GM18868 (cell line): Measurements from ENCODE around the gene AQP2.

Source experiments
- ATAC-seq: cut with Tn5 transposase; IDR thresholded peaks from one replicate; pipeline ENCODE4 v1.9.1; 2021; ENCODE audit warnings: mild to moderate bottlenecking, moderate library complexity; ENCODE audit not compliant: unreplicated experiment

The AQP2 gene, protein sequence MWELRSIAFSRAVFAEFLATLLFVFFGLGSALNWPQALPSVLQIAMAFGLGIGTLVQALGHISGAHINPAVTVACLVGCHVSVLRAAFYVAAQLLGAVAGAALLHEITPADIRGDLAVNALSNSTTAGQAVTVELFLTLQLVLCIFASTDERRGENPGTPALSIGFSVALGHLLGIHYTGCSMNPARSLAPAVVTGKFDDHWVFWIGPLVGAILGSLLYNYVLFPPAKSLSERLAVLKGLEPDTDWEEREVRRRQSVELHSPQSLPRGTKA

DNA sequence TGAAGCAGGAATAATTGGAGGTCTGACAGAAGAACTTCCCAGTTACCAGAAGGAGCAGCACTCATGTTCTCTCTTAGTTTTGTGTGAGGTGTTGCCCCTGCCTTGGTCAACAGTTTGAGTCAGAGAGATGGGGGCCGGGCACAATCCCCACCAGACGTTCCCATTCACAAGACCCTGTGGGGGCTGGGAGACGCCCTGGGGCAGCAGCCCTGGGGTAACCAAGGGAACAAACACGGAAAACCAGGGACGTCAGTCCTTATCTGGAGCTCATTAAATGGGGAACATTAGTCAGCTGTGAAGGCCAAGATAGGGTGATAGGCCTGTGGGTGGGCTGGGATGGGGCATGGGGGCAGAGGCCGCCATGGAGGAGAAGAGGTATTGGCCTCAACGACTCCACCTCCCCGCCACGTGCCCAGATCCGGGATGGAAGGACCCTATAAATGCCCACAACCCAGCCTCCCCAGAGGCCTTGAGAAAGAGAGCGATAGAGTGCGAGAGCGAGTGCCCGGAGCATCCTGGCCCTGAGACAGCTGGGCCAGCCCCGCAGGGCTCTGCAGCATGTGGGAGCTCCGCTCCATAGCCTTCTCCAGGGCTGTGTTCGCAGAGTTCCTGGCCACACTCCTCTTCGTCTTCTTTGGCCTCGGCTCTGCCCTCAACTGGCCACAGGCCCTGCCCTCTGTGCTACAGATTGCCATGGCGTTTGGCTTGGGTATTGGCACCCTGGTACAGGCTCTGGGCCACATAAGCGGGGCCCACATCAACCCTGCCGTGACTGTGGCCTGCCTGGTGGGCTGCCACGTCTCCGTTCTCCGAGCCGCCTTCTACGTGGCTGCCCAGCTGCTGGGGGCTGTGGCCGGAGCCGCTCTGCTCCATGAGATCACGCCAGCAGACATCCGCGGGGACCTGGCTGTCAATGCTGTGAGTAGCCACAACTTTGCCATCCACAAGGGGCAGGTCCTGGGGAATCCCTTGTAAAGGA, at the start of gene AQP2:
TSS of gene AQP2 (plus strand) at position 465 of the 979 bp plus-strand sequence. CDS start at position 559, 94 bp downstream.
- no peak for ATAC-seq

DNA sequence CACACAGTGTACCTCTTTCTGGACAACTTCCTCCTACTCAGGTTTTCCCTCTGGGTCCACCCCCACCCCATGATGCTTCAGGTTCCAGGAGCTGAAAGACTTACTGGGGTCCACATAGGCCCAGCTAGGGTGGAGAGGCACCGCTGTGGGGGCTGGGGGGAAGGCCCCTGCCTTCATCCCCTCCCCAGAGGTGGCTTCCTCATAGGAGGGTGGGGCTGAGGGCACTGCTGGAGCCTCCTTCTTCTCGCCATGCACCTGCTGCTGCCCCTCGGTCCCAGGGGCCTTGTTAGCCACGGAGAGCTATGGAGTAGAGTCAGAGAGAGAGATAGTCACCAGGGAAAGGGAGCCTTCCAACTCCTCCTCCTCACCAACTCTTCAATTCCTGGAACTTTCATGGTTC, 49.5 kb upstream of the AQP2 start:
- no peak for ATAC-seq

DNA sequence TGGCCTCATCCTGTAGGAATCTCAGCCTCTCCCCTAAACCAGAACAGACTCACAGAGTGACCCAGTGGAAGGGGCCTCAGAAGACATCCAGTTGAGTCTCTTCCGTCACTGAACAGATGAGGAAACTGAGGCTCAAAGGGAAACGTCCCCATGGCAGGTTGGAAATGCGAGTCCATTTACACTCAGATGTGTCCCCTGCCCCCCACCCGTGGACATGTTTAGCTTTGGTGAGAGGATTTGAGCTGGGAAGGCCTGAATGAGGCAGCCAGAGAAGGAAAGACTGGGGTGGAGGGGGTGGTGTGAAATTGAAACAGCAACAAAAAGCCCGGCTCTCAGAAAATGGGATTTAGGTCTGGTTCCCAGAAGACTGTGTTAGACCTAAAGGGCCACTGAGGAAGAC, 48.6 kb upstream of the AQP2 start:
- no peak for ATAC-seq

DNA sequence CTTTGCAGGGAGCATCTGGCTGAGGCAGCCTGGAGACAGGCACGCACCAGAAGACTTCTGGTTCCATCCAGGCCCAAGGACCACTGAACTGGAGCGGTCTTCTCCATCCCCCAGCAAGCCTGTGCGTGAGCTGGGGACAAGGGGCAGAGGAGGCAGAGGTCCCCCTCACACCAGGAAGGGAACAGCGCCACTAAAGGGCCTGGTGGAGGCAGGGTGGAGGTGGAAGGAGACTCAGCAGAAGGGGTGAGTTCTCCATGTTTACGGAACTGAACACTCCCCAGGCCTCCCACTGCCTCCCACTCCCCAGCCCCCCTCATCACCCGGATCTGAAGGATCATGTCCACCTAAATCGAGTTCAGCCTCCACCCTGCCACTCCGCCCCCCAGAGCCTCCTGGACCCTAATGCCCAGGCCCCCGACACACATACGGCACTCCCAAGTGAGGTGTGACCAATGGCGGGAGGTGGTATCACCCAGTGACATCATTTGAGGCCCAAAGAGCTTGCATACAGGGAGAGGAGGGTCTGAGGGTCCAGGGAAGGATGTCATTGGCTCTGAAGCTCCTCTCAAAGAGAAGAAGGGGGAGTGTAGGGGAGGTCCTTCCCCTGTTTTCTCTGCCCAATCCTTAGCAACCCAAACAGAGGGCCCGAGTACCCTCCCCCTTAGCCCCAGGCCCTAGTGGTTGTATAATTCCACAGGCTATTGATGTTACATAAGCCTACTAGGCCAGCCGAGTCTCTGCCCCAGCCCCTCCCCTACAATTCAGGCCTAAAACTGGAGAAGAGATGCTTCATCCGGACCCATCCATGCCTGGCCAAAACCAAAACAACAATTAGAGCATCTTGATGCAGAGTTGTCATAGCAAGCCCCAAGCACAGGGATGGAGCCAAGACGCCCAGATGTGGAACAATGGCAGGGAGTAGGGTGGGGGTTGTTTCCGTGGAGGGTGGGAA, 47.9 kb upstream of the AQP2 start:
- ATAC-seq = no peak

DNA sequence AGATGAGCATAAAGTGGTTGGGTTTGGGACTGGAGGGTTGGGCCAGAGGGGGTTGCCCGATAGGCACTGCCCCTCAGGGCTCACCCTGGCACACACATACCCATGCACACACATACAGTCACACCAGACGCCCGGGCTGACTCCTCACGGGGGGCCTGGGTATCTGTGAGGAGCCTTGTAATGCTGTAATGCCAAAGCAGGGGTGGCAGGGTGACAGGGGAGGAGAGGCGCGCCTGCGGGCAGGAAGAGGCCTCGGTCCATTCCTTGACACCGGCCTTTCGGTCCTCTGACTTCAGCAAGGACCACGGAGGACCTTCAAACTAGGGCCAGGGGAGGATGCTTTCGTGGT, 47.2 kb upstream of the AQP2 start:
- ATAC-seq = no peak

DNA sequence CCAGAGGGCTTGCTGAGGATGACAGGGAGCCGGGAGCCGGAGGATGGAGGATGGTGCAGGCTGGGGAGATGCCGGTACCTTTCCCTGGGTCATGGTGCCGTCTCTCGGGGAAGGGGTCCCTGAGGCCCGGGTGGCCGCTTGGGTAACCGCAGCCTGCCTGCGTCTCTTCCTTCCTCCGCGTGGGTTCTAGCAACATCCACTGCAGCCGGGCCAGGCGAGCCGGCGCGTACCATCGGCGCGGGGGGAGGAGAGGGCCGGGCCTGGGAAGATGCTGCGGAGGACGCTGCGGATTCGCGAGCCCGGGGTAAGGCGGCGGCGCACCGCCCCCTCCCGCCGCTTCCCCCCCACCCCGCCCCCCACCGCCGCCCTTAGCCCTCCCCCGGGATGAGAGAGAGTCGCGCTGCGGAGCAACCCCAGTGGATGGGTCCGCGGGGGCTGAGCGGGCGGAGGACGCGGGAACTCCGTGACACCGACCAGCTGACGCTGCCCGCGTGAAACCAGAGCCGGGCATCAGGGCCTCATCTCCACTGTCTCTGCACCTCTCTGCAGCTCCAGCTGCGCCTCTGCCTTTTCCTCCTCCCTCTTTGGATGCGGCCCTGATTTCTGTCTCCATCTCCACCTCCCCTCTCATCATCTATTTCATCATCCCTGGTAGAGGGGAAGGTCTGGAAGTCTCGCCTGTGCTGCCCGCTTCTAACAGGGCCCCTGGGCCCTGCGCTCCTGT, 46.7 kb upstream of the AQP2 start, which contains the start of gene FAIM2:
TSS of gene FAIM2 (minus strand) at position 201 of the 724 bp plus-strand sequence. CDS start at position 93, 108 bp downstream.
- no peak for ATAC-seq

DNA sequence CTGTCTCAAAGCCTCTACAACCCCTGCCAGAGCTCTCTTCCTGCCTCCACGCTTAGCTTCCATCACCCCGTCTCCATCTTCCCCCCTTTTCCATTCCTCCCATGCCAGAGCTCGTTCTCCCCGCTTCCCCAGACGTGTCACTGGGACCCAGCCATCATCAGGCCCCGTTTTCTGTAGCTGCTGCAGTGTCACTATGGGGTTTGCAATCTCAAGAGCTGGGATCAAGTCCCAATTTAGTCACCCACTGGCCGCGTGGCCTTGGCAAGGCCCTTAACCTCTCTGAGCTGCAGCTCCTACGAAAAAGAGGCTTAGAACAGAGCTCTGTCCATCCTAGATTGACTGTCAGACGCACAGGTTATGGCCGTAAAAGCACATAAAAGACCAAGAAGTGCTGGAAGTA, 45.9 kb upstream of the AQP2 start:
- no peak for ATAC-seq

DNA sequence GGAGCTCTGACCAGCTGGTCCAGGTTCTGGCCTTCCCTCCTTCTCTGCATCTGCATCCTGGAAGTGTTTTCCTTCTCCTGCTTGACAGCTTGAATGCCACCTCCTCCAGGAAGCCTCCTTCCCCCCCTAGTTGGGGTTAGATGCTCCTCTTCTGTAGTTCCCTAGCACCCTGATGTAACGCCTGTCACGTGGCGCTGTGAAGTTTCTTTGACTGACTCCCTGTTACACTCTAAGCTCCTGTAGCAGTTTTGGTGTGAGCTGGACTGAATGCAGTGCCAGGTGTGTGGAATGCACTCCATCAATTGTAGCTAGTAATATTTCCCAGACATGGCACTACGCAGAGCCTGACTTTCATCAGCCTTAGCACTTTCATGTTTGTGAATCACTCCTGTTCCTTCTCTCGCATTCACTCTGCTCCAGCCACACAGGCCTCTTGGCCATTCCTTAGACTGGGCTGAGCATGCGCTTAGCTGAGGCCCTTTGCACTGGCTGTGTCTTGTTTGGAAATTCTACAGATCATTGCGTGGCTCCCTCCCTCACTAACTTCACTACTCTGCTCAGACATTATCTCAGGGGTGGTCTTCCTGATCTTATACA, 44.7 kb upstream of the AQP2 start:
- no peak for ATAC-seq

DNA sequence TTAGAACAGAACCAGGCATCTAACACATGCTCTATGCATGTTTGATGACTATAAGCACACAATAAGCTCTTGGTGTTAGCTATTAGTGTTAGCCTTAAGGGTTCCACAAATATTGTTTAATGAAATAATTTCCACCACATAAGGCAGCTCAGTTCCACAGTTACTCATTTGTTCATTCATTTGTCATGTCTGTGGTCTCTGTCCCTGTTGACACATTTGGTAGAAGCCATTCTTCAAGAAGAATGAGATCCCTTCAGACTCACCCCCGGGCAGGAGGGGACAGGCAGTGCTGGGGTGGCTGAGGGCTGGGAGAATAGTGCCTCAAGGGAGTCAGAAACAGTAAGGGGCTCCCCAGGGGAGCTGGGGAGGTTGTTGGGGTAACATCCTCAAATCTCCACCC, 43.2 kb upstream of the AQP2 start:
- no peak for ATAC-seq

DNA sequence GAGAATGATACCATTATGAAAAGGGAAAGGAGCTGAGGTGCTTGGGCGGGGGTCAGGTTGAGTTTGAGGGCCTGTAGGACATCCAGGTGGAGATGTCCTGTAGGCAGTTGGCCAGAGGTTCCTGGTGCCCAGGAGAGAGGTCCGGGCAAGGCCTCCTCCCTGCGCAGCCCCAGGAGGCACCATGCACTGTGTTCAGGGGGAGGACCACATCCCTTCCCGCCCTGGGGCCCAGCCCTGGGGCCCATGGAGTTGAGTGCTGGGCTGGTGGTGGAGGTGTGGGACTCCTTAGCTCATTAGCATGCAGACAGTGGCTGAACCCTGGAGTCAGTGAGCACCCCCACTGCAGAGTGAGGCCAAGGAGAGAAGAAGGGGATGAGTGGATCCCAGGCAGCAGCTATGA, 41.2 kb upstream of the AQP2 start:
- ATAC-seq = no peak

DNA sequence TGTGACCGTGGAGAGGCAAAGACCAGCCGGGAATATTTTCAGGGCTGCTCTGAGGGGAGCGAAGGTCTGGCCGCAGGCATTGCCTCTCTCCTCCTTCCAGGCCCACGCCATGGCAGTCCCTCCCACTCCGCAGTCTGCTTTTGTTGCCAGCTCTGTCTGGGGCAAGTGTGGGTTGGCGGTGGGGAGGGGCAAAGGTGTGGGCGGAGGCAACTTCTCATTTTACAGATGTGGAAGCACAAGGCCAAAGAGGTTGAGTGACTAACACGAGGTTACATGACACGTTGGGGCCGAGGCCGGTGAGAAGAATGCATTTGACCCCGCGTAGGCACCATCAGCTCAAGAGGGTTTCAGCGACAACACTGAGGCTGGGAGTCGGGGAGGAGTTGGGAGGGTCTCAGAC, 40.7 kb upstream of the AQP2 start:
- no peak for ATAC-seq

DNA sequence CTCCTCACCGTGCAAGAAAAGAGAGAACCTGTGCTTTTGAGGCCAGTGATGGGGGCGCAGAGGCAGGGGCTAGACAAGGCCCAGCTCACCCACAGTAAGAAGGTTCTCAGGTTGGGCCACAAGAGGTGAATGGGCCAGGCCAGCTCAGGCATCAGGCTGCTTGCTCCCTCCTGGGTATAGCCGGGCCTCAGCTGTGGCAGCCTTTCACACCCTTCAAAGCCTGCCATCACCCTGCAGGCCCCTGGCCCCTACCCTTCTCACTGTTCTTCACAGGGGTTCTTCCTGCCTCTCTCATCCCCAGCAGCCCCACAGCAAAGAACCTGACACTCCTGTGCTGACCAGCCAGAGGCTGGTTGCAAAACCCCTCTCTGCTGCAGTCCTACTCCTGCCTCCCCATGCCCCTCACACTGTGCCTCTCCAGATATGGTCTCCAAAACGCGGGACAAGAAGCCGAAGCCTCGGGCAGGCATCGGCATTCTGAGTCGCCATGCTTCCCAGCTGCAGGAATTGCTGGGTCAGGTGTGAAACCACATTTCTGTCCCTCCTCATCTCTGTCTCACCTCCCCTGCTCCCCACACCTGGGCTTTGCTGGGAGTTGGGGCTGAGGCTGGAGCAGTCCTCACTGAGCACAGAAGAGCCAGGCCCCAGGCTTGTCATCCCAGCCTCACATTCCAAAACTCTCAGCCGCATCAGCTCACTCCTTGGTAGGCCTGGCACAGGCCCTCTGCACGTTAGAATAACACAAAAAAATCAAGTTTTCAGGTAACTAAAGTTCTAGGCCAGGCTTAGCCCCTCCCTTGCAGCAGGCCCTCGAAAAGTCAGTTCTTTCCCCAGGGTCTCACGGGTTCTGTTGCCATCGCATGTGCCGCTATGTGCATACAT, 40.0 kb upstream of the AQP2 start:
- ATAC-seq = no peak

DNA sequence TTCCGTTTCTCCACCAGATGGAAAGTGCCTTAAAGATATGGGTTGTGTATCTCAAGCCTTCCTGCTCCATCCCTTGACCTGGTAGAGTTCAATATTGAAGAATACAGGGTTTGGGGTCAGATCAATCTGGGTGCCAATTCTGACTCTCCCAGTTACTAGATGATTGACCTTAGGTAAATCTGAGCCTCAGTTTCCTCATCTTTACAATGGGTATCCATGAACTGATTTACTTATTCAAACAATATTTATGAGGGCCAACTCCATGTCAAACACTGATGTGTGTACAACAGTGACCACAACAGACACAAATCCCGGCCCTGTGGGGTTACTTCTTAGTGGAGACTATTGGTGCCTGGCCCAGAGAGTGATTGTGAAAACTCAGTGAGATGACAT, 39.3 kb upstream of the AQP2 start:
- ATAC-seq = no peak

DNA sequence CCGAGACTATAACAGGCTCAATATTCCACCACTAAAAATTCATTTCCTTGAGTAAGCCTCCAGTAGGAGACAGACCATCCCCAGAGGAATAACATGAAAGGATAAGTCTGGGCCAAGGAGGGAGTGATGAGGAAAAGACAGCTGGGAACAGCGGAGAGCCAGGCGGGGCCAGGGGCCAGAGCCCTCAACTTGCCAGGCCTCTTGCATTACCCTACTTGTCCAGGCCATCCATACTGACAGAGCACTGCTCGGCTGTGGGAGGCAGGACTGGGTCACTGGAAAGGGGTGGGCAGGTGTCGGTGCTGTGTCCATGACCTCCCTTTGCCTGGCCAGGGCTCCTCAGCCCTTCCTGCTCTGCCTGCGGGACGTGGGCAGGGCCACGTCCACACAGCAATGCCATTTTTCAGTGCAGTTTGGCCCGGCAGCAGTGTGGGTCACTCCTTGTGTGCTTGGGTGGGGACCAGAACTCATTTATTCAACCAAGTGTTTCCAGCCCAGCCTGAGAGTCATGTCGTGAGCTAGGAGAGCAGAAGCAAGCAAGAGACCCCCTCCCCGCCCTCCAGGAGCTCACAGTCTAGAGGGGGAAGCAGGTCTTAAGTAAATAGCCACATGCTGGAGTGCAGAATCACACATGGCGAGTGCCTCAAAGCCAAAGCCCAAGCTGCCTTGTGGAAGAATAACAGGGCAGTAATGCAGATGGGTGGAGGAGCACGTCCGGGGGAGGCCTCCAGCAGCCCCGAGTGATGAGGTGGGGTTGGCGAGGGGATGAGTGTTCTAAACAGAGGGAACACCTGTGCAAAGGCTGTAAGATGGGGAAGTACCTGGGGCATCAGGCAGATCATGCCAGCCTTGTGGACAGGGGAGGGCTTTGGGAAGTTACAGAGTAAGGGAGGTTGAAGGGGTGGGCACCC, 37.9 kb upstream of the AQP2 start:
- no peak for ATAC-seq

DNA sequence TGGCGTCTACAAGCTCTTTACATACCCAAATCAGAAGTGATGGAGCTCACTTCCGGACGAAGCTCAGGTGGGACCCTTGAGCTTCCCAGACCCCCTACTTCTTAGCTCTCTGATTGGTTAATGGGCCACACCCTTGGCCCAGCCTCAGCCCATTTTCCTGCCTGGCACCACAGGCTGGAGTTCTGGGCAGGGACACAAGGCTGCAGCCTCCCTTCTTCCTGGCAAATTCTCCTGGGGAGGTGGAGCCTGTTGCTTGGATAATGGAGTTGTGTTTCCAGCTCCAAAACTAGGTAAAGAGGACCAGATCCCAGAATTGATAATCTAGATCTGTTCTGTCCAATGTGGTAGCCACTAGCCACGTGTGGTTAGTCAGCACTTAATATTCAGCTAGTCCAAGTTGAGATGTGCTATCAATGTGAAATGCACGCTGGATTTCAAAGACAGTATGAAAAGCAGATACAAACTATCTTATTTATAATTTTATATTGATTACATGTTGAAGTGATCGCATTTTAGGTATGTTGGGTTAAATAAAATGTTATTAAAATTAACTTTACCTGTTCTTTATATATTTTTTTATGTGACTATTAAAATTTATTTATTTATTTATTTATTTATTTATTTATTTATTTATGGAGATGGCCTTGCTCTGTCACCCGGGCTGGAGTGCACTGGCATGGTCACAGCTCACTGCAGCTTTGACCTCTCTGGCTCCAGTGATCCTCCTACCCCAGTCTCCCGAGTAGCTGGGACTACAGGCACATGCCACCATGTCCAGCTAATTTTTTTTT, 34.2 kb upstream of the AQP2 start:
- ATAC-seq = no peak

DNA sequence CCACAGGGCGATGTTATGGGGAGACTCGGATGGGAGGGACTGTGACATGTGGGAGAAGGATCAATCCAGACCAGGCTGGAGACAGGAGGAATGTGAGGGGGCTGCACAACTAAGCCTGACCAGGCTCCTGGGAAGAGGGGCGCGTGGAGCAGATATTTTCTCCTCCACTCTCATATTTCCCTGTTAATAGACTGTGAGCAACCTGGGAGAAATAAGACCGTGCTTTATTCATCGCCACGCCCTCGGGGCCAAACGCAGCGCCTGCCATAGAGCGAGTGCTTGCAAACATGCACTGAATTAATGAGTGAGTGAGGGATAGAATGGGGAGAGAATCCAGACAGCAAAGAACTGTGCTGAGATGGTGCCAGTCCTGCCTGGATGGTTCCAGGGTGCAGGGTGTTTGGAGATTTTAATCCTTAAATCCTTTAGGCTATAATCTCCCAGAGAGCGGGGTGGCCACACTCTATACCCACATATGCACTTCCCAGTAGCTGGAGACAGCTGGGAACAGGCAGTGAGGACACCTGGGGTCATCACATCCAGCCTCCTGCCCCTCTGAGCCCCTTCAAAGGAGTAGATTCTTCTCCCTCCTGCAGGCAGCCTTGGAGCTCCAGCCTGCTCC, 33.3 kb upstream of the AQP2 start:
- no peak for ATAC-seq

DNA sequence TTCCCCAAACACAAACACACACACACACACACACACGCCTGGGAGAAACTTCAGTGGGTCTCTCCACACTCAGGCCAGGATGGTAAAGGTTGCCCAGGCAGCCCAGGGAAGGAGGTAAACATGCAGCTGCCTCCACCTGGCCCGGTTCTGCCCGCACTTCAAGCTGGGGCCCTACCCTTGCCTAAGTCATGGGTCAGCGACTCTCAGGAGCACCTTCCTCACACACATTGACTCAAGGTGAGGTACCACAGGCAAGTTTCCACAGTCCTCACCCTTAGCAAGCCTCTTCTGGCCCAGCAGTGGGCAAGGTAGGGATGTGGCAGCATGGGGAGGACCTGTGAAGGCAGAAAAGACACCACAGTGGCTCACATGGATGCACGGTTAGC, 32.8 kb upstream of the AQP2 start:
- no peak for ATAC-seq
